ENCODE measurements around the gene AKIP1.
A peak's percentile ranks its signal among the peaks of the same experiment; 100 is the strongest.
"Not testable (repeated sequence)": the region's sequence is repeated elsewhere in the genome, so short reads cannot be mapped to it uniquely, and the experiment has no call there.

AKIP1 gene

DNA sequence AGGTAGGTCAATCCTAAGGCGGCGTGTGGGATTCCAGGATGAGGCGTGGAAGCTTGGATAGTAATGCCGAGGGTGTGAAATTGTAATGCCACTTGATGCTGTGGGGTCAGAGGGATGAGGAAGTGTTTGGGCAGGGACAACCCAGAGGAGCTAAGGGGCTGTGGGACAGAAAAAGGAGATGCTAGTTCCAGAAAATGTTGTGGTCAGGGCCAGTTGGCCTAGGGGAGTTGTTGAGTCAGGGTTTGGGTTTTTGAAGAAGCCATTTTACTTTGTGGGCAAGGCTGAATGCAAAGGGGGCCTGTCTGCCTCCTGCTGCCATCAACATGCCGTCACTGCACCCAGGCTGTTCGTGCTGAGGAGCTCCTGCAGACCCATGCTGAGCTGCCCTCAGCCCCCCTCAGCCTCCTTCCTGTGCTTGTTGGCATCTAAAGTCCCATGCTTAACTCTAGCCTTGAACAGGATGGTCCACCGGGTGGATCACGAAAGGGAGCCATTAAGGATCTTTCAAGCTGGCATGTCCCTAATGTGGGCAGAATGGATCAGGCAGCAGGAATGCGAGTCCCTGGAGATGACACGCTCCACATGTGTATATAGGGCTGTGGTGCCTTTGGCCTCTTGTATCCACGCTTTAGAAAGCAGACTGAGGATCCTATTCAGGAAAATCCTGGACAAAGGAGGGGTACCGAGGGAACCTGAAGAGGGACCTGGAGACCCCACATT lies 19.6 kb downstream of the AKIP1 start:
- no peaks in the 10 kb centered on the region for H3K9me3 Mint-ChIP-seq
- no peak for ATAC-seq (replicated peaks)
- no peaks in the 10 kb centered on the region for H3K27me3 Mint-ChIP-seq
- H3K36me3 Mint-ChIP-seq = no peaks in the 10 kb centered on the region
- DNase-seq = no peak
- no peaks in the 10 kb centered on the region for H3K4me1 Mint-ChIP-seq
- H3K27ac Mint-ChIP-seq = no peak overlapping the region
- H3K4me3 Mint-ChIP-seq = no peak overlapping the region

GRCh38 chr11:8932564-8933180 lies 21.7 kb downstream of the AKIP1 start, which contains the start of gene C11orf16:
C11orf16 (minus strand) TSS chr11:8932947; CDS start chr11:8932308, 639 bp downstream.
- ATAC-seq (replicated peaks) (no peak), DNase-seq (no peak)
- no peaks in the 10 kb centered on the region for H3K36me3 Mint-ChIP-seq
- H3K4me3 Mint-ChIP-seq = no peak within 1 kb of the TSS
- no peaks in the 10 kb centered on the region for H3K9me3 Mint-ChIP-seq
- H3K27ac Mint-ChIP-seq = no peak within 1 kb of the TSS
- H3K27me3 Mint-ChIP-seq = no peaks in the 10 kb centered on the region
- H3K4me1 Mint-ChIP-seq = peaks cover 0 to 2% of the 10 kb centered on the region in 2 donors

- no peak overlapping the region for H3K4me3 Mint-ChIP-seq
- DNase-seq (no peak), ATAC-seq (replicated peaks) (no peak)
- no peaks in the 10 kb centered on the region for H3K36me3 Mint-ChIP-seq
- no peaks in the 10 kb centered on the region for H3K27me3 Mint-ChIP-seq
- H3K4me1 Mint-ChIP-seq = peaks cover 0 to 2% of the 10 kb centered on the region in 2 donors
- no peak overlapping the region for H3K27ac Mint-ChIP-seq
- H3K9me3 Mint-ChIP-seq = no peaks in the 10 kb centered on the region
Observed at GRCh38 chr11:8933931-8934330, 22.9 kb downstream of the AKIP1 start.

DNA sequence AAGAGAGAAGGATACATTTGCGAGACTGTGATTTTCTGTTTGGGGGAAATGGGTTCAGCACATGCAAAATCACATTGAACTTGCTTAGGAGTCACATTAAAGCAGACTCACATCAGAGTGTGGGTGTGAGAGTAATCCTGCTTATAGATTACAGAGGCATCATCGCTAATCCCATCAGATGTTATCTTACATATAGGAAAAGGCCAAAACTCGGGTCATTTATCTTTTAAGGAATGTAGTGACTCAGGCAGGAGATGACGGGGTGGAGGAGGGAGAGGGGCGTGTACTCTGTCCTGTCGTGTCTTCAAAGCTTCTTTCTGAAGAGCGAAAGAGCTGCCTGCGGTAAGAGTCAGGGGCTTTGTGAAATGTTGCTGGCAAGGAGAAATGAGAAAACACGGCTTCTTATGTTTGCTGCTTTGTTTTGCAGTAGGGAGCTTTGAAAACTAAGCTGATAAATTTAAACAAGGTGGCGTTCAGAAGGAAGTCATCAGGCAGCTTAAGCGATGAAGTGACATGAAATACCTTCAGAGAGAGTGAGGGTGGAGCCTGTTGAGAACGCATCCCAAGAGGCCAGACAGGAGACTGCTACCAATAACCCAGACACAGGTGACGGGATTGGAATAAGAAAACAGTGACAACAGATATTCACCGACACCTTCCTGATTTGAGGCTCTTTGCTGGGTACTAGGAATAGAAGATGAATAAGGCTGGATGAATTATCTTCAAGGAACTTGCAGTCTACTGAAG lies 23.9 kb downstream of the AKIP1 start:
- Mint-ChIP-seq H3K4me1 (peaks cover 0 to 2% of the 10 kb centered on the region in 2 donors), H3K27ac (peak overlapping the region; percentile 0), H3K27me3 (no peaks in the 10 kb centered on the region), H3K9me3 (no peaks in the 10 kb centered on the region), H3K36me3 (no peaks in the 10 kb centered on the region), H3K4me3 (no peak overlapping the region)
- ATAC-seq (replicated peaks) (no peak), DNase-seq (no peak)

DNA sequence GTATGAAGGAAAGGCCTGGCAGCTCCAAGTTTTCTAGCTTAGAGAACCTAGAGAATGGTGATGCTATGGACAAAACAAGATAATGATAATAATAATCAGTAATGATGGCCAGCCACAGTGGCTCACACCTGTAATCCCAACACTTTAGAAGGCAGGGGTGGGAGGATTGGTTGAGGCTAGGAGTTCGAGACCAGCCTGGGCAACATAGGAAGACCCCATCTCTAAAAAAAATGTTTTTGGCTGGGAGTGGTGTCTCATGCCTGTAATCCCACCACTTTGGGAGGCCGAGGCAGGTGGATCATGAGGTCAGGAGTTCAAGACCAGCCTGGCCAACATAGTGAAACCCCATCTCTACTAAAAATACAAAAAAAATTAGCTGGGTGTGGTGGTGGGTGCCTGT lies 24.8 kb downstream of the AKIP1 start:
- H3K27ac Mint-ChIP-seq; H3K4me3 Mint-ChIP-seq; DNase-seq; H3K4me1 Mint-ChIP-seq; ATAC-seq (replicated peaks); H3K9me3 Mint-ChIP-seq; H3K27me3 Mint-ChIP-seq; H3K36me3 Mint-ChIP-seq: not testable (repeated sequence)

DNA sequence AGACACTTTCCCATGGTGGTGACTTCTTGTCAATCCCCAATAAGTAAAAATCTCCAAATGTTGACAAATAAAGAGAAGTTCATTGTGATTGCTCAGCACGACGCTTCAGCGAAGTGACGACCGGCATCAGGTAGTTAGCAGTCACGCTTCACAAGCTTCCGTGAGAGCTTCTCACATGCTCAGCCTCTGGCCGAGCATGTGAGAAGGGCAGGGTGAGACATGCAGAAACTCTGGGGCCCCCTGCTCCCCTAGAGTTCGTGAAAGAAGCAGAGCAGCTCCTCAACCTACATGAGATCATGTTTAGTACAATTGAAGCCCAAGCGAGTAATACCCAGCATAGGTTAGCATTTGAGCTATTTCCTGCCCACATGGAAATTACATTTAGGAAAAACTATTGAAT lies 26.2 kb downstream of the AKIP1 start:
- DNase-seq = no peak
- ATAC-seq (replicated peaks) = no peak
- Mint-ChIP-seq H3K4me1 (peaks cover 0 to 2% of the 10 kb centered on the region in 2 donors), H3K27ac (peak overlapping the region; percentile 25), H3K36me3 (no peaks in the 10 kb centered on the region), H3K27me3 (peaks cover 0 to 7% of the 10 kb centered on the region in 2 donors), H3K9me3 (no peaks in the 10 kb centered on the region), H3K4me3 (no peak overlapping the region)

DNA sequence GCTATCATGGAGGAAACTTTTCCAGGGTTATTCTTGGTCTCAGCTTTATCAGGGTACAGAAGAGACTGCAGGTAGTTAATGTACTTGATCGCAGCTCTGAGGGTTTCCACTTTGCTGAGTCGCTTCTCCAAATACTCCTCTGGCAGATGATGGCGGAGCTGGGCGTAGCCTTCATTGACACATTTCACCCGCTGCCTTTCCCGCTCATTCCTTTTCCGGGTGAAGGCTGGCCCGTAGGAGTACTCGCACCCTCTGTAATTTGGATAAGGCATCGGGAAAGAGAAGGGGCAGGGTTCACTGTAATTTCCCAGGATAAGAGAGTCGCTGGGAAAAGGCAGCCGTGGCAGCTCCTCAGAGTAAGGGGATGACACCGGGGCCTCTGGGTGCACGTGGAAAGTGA lies 26.7 kb downstream of the AKIP1 start:
- H3K27me3 Mint-ChIP-seq = peaks cover 0 to 7% of the 10 kb centered on the region in 2 donors

GRCh38 chr11:8941341-8942103 lies 30.5 kb downstream of the AKIP1 start:
- ATAC-seq (replicated peaks) (no peak), DNase-seq (no peak)
- peaks cover 0 to 4% of the 10 kb centered on the region in 2 donors for H3K36me3 Mint-ChIP-seq
- no peaks in the 10 kb centered on the region for H3K9me3 Mint-ChIP-seq
- peaks cover 0 to 2% of the 10 kb centered on the region in 2 donors for H3K4me1 Mint-ChIP-seq
- peaks cover 0 to 7% of the 10 kb centered on the region in 2 donors for H3K27me3 Mint-ChIP-seq
- no peak overlapping the region for H3K4me3 Mint-ChIP-seq
- H3K27ac Mint-ChIP-seq = no peak overlapping the region

More for the DNA sequence above, 26.7 kb downstream of the AKIP1 start:
- Mint-ChIP-seq H3K4me1 (peaks cover 0 to 2% of the 10 kb centered on the region in 2 donors), H3K36me3 (no peaks in the 10 kb centered on the region), H3K9me3 (no peaks in the 10 kb centered on the region), H3K4me3 (no peak overlapping the region), H3K27ac (no peak overlapping the region)
- no peak for DNase-seq
- ATAC-seq (replicated peaks) = no peak

DNA sequence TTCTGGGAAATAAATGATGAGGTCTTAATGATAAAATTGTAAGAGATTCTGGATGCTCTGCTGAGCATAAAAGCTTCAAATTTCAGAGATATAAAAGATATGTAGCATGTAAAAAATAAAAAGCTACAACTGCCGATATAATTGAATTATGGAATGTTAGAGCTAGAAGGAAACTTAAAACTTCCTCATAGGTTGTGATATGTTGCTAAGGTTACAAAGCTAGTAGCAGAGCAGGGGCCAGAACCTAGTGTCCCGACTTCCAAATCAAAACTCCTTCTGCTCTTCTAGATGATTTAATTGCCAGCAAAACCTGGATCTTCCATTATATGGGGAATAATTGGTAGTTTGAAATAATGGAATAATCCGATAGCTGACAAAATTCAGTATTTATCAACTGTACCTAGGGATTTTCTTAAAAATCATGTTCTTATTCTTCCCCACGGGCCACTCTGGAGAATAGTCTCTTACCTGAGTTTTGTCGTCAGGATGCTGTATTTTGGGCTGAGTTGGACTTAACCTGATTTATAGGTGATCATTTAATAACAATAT lies 31.6 kb downstream of the AKIP1 start, which contains the start of gene ASCL3:
ASCL3 (minus strand) TSS at position 499 of the 549 bp plus-strand sequence. CDS start 4,855 bp downstream, outside the sequence.
- no peak for ATAC-seq (replicated peaks)
- Mint-ChIP-seq H3K4me1 (no peaks in the 10 kb centered on the region), H3K27me3 (peaks cover 0 to 7% of the 10 kb centered on the region in 2 donors), H3K4me3 (no peak within 1 kb of the TSS), H3K36me3 (peaks cover 5 to 12% of the 10 kb centered on the region in 2 donors), H3K27ac (no peak within 1 kb of the TSS), H3K9me3 (no peaks in the 10 kb centered on the region)
- no peak for DNase-seq

GRCh38 chr11:8947230-8947943 lies 36.4 kb downstream of the AKIP1 start:
- Mint-ChIP-seq H3K27ac (no peak overlapping the region), H3K4me1 (no peaks in the 10 kb centered on the region), H3K27me3 (no peaks in the 10 kb centered on the region), H3K36me3 (peaks cover 11 to 28% of the 10 kb centered on the region in 2 donors), H3K4me3 (no peak overlapping the region), H3K9me3 (no peaks in the 10 kb centered on the region)
- ATAC-seq (replicated peaks) (no peak), DNase-seq (no peak)

DNA sequence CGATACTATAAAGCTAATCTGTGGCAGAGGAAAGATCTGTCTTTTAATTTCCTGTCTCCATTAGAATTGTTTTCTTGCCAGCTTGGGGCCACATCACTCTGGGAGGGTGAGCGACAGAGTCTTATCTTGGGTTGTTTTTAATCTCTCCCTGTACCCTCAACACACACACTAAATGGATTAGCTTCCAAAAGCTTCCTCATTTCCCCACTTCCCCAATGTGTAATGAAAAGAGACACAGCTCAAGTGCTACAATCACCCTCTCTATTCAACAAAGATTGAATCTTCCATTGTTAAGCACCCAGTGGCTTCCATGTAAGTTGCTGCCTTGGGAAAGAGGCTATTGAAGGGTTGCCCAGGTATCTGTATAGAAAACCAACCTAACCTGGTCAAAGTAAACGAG lies 37.9 kb downstream of the AKIP1 start:
- H3K4me1 Mint-ChIP-seq = no peaks in the 10 kb centered on the region

GRCh38 chr11:8956860-8957259 lies 45.9 kb downstream of the AKIP1 start:
- Mint-ChIP-seq H3K4me1 (peaks cover 7 to 24% of the 10 kb centered on the region in 2 donors), H3K27ac (no peak overlapping the region), H3K36me3 (peaks cover 20 to 26% of the 10 kb centered on the region in 2 donors), H3K9me3 (no peaks in the 10 kb centered on the region), H3K27me3 (no peaks in the 10 kb centered on the region), H3K4me3 (no peak overlapping the region)
- ATAC-seq (replicated peaks) (no peak), DNase-seq (no peak)

More for the DNA sequence above, 37.9 kb downstream of the AKIP1 start:
- Mint-ChIP-seq H3K27me3 (no peaks in the 10 kb centered on the region), H3K27ac (no peak overlapping the region), H3K4me3 (no peak overlapping the region), H3K36me3 (peaks cover 16 to 36% of the 10 kb centered on the region in 2 donors), H3K9me3 (no peaks in the 10 kb centered on the region)
- no peak for ATAC-seq (replicated peaks)
- no peak for DNase-seq

- Mint-ChIP-seq H3K4me1 (peaks cover 15 to 37% of the 10 kb centered on the region in 2 donors), H3K36me3 (peaks cover 11 to 18% of the 10 kb centered on the region in 2 donors), H3K27me3 (no peaks in the 10 kb centered on the region), H3K9me3 (no peaks in the 10 kb centered on the region), H3K4me3 (no peak overlapping the region), H3K27ac (no peak overlapping the region)
- DNase-seq = peak; percentile 24
- peak; percentile 35 to 41 for ATAC-seq (replicated peaks)
Observed at GRCh38 chr11:8959546-8960166, 48.7 kb downstream of the AKIP1 start.
